ENCODE data around the gene ZNF521. TPM values are rescaled to one million over a fixed set of nuclear protein-coding genes. Genes with fewer than 3 reads are reported as not detected.

Gene ZNF521
- total RNA-seq, 1 donor from 2014 or later: 24.5 TPM

GRCh38 chr18:25081001-25081400 is 271.0 kb downstream of the ZNF521 start:
- intact Hi-C loops (cut with DNase I): no loop called here

GRCh38 chr18:25080211-25080610 is 271.8 kb downstream of the ZNF521 start:
- ATAC-seq (ENCODE audit: poor library complexity) (no peak), DNase-seq (no peak)
- intact Hi-C loops (cut with DNase I): no loop called here

More at GRCh38 chr18:25081001-25081400, 271.0 kb downstream of the ZNF521 start:
- no peak for ATAC-seq (ENCODE audit: poor library complexity)
- DNase-seq: no peak

- ATAC-seq (ENCODE audit: poor library complexity) (no peak), DNase-seq (no peak)
- intact Hi-C loops (cut with DNase I): no loop called here
Observed at GRCh38 chr18:25077944-25078723, 273.8 kb downstream of the ZNF521 start.

DNA sequence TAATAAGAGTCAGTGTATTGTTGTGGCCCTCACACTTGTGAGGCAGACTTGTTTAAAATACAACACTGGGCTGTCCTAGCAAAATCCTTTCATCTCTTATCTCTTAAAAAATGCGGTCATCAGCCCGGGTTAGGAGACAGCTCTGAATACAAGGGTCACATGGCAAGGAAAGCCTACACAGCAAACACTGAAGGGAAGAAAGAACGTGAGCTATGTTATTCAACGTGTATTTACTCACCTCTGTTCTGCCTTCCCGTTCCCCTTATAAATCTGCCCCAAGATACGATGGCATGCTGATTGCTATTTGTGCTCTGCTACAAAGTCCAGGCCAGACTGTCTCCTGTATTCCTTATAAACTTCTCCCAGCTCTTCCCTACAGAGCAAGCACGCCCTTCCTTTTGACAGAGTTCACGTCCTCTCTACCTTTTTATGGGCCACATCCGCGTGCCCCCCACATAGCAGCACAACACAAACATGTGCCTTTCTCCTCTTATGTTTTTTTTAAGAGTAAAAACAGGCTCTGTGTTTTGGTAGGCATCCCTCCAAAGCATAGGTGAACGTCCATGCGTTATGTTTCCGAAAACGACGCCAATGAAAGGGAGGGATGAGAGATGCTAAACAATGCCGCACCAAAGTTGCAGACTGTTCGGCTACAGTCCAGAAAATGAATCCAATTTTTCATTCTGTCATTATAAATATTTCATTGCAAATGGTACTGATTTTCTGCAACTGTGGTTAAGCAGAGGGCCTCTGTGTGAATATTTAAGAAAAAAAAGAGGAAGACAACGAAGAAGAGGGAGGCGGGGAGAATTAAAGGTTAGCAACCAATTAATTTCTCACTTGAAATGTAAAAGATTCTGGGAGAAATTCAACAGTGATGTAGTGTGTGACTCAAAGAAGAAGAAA is 274.7 kb downstream of the ZNF521 start:
- intact Hi-C loops (cut with DNase I): no loop called here
- ATAC-seq (ENCODE audit: poor library complexity) (no peak), DNase-seq (no peak)

DNA sequence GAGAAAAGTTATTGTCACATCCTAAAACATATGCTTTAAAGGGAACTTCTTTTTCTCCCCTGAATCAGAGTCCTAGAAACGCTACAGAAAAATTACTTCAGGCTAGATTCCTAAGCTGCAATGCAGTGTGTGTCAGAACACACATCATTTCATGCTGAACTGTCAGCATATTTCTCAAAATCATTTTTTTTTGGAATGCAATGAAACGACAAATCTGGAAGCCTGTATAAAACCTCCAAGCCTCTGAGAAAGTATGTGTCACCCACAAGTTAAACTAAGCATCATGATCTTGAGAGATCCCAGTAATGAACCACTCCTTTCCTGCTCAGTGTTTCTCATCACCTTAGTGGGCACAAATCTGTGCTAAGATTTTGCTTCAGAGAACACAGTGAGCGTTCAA is 276.2 kb downstream of the ZNF521 start:
- DNase-seq (no peak), ATAC-seq (ENCODE audit: poor library complexity) (no peak)
- intact Hi-C loops (cut with DNase I): no loop called here

GRCh38 chr18:25075331-25075730 is 276.6 kb downstream of the ZNF521 start:
- ATAC-seq (ENCODE audit: poor library complexity) (no peak), DNase-seq (no peak)
- intact Hi-C loops (cut with DNase I): no loop called here

DNA sequence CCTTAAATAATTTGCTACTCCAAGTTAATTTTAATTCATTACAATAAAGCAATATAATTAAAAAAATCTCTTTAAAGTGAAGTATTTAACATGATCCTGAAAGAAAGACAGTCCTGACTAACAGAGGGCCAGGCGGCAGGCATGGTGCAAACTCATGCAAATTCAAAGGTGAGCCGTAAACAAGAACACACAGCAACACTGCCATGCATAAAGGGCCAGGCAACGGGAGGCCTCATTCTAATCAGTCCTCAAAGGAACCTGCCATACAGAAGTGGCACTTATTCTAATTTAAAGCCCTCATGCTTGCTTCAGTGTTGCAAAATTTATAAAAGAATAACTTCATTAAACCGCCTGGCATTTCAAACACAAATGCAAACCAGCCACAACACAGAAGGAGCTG is 277.0 kb downstream of the ZNF521 start:
- ATAC-seq (ENCODE audit: poor library complexity): no peak
- DNase-seq: no peak
- intact Hi-C loops (cut with DNase I): no loop called here

DNA sequence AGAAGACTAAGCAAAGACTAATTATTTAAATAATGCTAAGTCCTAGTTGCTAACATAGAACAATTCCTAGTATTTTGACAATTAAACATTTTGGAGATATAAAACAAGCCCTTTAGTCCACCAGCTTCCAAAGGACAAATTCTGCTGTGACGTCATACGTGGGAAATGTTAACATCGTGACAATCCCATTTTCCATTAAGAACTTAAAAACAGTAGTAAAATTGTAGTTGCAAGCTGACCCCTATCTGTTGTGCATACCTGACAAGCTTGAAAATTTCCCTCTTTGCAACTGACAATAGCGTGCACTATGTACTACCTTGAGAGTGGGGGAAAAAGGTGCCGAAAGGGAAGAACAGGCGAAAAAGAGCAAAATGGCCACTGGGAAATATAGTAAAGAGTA is 279.8 kb downstream of the ZNF521 start:
- no peak for DNase-seq
- intact Hi-C loops (cut with DNase I): no loop called here
- no peak for ATAC-seq (ENCODE audit: poor library complexity)

GRCh38 chr18:25067275-25068025 is 284.5 kb downstream of the ZNF521 start:
- ATAC-seq (ENCODE audit: poor library complexity) (no peak), DNase-seq (no peak)
- intact Hi-C loops (cut with DNase I): no loop called here

DNA sequence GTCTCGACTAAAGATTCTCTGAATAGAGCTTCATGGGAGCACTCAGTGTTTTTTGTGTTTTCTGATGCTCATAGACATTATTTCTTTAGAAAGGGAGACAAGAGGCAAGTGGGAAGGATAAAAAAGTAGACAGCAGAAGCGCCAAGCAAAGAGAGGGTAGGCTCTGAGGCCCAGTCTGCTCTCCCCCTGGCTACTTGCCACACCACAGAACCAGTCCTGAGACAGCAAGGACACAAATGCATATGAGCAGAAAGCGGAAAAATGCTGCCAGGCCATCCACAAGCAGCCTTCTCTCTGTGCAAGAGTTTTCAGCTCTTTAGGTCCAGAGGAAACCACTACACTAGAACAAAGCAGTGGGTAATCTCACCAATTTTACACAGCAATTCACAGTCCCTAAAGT is 285.4 kb downstream of the ZNF521 start:
- no peak for ATAC-seq (ENCODE audit: poor library complexity)
- intact Hi-C loops (cut with DNase I): no loop called here
- no peak for DNase-seq

DNA sequence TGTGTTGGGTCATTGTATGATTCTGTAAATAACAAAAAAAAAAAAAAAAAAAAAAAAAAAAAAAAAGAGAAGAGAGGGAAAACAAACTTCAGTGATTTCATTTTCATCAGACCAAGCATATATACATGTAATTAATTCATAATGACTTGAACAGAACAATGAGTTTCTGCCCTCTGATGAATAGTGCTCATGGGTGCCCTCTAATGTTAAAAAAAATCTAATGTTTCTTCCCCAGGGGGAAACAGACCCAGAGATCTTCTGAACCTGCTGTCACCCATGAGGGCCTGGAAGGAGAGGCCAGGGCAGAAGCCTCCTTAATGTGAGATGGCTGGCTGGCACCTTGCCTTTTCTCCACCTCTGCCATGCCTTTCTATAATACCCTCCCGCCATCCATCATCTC is 289.2 kb downstream of the ZNF521 start:
- no peak for ATAC-seq (ENCODE audit: poor library complexity)
- intact Hi-C loops (cut with DNase I): no loop called here
- no peak for DNase-seq

- intact Hi-C loops (cut with DNase I): no loop called here
- no peak for DNase-seq
- no peak for ATAC-seq (ENCODE audit: poor library complexity)
Observed at GRCh38 chr18:25061395-25061794, 290.6 kb downstream of the ZNF521 start.

GRCh38 chr18:25058521-25058920 is 293.4 kb downstream of the ZNF521 start:
- intact Hi-C loops (cut with DNase I): no loop called here
- ATAC-seq (ENCODE audit: poor library complexity): peak; percentile 31
- no peak for DNase-seq

DNA sequence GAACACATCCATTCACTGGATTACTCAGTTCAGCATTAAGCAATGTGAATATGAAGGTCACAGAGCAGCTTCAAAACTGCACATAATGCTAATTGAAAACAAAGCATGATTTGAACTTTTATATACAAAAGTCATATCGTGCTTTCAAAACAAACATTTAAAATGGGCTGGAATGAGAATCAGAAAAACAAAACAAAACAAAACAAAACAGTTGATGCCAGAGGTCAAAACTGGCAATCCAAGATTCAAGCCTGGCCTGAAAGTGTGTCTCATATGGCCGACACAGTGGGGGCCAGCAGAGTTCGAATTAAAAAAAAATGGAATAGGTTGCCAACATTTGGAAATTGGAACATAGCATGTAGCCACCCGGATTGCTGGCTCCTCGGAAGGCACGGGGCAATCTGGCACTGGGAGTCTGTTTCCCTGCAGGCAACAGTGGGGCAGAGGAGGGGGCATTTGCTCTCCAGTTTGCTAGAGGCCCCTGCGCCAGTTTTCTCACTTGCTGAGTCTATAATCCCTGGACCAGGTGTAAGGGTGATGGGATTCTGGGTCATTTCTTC is 294.4 kb downstream of the ZNF521 start:
- intact Hi-C loops (cut with DNase I): no loop called here
- DNase-seq (no peak), ATAC-seq (ENCODE audit: poor library complexity) (no peak)

DNA sequence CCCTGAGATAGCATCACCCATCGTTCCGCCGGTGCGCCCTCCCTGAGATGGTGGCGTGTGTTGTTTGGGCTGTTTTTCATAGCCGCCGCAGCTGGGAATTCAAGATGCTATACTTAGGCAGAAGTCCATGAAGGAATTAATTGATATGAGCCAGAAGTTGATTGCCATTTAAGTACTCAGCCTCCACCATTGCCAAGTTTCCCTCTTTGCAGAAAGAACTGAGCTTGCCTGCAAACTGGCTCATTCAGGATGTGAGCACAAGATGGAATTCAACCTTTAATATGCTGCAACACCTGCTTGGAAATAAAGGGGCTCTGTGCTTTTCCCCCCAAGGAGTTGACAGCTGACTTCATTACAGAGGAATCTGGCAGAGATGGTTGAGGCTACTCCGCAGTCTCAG is 295.5 kb downstream of the ZNF521 start:
- no peak for ATAC-seq (ENCODE audit: poor library complexity)
- intact Hi-C loops (cut with DNase I): no loop called here
- no peak for DNase-seq

GRCh38 chr18:25055076-25055475 is 296.9 kb downstream of the ZNF521 start:
- DNase-seq (no peak), ATAC-seq (ENCODE audit: poor library complexity) (no peak)
- intact Hi-C loops (cut with DNase I): no loop called here

DNA sequence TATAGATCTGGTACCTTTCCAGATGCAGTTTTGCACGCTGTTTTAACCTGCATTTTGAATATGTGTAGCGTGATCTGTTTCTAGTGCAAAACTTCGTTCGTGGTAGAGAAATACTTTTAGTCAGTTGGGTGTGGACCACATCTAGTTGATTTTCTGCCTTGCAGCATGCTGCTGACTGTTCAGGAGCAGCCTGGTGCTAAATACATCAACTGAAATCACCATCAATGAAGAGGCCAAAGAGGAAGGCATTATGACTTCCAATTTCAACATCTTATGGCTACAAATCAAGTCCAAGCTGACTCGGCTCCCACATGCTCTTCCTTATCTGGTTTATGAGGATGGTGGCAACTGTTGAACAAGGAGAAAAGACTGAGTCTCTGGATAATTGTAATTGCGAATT is 298.5 kb downstream of the ZNF521 start:
- ATAC-seq (ENCODE audit: poor library complexity): peak; percentile 36
- no peak for DNase-seq
- intact Hi-C loops (cut with DNase I): no loop called here

DNA sequence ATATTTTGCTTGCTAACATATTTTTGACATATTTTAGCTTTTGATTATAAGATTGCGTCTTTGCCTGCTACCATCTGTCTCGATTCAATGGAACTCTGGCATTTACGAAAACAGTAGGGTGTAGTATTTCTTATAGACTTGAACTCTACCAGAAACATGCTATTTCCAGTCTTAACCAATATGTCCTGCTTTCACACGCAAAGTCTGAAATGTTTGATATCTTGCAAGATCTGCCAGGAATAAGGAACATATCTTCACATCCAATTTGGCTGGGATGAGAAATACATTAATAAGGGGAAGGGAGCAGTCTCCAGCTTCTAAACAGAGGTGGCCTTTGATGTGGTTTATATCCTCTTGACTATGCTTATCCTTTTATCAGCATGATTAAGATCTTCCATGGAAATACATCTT is 299.4 kb downstream of the ZNF521 start:
- no peak for DNase-seq
- no peak for ATAC-seq (ENCODE audit: poor library complexity)
- intact Hi-C loops (cut with DNase I): no loop called here

DNA sequence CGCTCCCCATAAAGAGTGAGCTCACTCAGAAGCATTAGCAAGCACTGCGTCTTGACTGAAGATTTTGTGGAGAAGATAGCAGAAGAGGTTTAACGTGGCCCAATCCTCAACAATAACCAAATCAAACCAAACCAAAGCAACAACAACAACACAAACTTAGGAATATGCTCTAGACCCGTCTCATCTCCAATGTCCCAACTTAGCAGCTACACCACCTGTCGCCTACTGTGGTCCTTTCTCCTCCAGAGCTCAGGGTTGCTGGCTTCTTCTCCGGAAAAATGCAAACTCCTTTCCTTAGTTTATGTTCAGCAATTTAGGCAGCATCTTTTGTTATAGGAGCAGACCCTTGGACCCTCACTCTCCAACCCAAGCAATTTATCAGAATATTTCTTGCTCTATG is 301.4 kb downstream of the ZNF521 start:
- no peak for DNase-seq
- ATAC-seq (ENCODE audit: poor library complexity): no peak
- intact Hi-C loops (cut with DNase I): no loop called here
